A549 treated with AZD9567 at 1 μM for 4 hours (cell line): ENCODE measurements around the gene RHOB. TPM values are rescaled to one million over a fixed set of nuclear protein-coding genes. Genes with fewer than 3 reads are reported as not detected.

ENCODE experiments used
- total RNA-seq: library from RNA; stranded (reverse); fragments of 200-300 nt; extraction: Qiagen RNA extraction; gene quantifications from 5 replicates; pipeline ENCODE4 v1.2.3, GENCODE V29; 2022; ENCODE audit not compliant: insufficient read depth

The RHOB gene
- total RNA-seq, result 300 to 419 TPM (median 383 TPM) in 5 replicates

GRCh38 chr2:20446917-20447436 is at the start of gene RHOB:
Gene RHOB (plus strand): TSS chr2:20447074. CDS start chr2:20447466, 392 bp downstream.

Other genes starting within 250 kb of the RHOB start
- gene SDC1, start 221.9 kb upstream of the RHOB start, total RNA-seq, result 130 to 190 TPM (median 173 TPM) in 5 replicates
- gene PUM2, start 96.2 kb upstream of the RHOB start, total RNA-seq, result 32.1 to 46.2 TPM (median 44.0 TPM) in 5 replicates
- gene HS1BP3, start 204.0 kb downstream of the RHOB start, total RNA-seq, result 41.6 to 44.4 TPM (median 43.7 TPM) in 5 replicates
- gene GDF7, start 220.1 kb downstream of the RHOB start, total RNA-seq, result 0.05 to 0.08 TPM (median 0.06 TPM) in 4 of 5 replicates, not detected in the other